NCI-H524 treated with DMSO at 0.1 percent for 48 hours (cell line): ENCODE data around the gene IRAG1.

ENCODE experiments used
- DNase-seq: peaks from one replicate; lab custom pipeline; 2025; lab: John Stamatoyannopoulos, UW

Gene IRAG1, protein sequence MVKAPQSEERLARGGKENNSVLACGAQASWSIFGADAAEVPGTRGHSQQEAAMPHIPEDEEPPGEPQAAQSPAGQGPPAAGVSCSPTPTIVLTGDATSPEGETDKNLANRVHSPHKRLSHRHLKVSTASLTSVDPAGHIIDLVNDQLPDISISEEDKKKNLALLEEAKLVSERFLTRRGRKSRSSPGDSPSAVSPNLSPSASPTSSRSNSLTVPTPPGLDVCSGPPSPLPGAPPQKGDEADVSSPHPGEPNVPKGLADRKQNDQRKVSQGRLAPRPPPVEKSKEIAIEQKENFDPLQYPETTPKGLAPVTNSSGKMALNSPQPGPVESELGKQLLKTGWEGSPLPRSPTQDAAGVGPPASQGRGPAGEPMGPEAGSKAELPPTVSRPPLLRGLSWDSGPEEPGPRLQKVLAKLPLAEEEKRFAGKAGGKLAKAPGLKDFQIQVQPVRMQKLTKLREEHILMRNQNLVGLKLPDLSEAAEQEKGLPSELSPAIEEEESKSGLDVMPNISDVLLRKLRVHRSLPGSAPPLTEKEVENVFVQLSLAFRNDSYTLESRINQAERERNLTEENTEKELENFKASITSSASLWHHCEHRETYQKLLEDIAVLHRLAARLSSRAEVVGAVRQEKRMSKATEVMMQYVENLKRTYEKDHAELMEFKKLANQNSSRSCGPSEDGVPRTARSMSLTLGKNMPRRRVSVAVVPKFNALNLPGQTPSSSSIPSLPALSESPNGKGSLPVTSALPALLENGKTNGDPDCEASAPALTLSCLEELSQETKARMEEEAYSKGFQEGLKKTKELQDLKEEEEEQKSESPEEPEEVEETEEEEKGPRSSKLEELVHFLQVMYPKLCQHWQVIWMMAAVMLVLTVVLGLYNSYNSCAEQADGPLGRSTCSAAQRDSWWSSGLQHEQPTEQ

DNA sequence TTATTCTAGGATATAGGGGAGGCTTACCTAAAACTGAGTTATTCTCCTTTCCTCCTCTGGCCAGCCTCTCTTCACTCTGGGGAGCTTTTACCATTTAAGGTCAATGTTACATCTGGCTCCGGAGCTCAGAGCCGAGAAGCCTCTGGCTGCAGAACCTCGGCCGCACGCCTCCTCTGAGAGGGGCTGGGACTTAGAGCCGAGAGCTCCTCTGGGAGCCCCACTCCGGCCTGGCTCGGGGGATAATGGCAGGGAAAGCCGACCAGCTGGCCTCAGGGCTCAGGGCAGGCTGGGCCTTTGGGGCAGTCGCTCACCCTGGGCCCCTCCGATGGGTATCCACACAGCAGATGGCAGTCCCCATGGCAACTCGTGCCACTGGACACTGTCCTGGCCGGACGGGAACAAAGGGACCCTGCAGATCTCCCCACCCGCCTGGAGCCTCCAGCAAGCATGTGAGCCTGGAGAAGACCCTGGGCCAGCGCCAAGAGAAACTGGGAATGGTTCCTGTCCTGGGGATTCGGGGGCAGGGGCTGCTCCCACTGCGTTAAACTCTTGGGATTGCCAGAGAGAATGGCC, at the start of gene IRAG1:
TSS of gene IRAG1 (minus strand) at position 247 of the 573 bp plus-strand sequence. CDS start at position 94, 153 bp downstream.
- DNase-seq: no peak

DNA sequence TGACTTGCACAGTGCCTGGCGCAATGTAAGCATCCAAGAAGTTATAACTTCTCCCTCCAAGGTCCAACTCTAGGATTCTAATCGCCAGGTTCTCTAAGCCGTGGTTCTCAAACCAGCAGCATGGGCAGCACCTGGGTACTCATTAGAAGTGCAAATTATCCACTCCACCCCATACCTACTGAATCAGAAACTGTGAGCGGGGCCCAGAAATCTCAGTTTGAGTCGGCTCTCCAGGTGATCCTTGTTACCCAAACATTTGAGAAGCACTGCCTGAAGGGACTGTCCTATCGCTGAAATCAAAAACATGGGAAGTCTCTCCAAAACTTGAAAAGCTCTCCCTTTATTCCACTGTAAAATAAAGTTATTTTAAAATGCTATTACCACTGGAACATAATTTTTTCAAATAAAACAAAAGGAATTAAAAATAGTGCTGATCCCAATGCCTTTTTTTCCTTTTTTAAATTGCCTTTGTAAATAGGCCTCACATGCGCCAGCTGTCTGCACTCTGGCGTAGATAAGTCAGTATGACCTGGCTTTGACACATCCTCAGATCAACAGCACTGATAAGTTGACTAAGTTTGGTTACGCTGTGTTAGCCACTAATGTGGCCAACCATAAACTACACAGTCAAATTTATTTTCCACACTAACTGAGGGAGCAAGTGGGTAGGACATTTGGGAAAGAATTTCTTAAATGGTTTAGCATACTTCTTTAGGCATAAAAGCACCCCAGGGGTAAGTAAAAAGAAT, 49.1 kb upstream of the IRAG1 start:
- no peak for DNase-seq

DNA sequence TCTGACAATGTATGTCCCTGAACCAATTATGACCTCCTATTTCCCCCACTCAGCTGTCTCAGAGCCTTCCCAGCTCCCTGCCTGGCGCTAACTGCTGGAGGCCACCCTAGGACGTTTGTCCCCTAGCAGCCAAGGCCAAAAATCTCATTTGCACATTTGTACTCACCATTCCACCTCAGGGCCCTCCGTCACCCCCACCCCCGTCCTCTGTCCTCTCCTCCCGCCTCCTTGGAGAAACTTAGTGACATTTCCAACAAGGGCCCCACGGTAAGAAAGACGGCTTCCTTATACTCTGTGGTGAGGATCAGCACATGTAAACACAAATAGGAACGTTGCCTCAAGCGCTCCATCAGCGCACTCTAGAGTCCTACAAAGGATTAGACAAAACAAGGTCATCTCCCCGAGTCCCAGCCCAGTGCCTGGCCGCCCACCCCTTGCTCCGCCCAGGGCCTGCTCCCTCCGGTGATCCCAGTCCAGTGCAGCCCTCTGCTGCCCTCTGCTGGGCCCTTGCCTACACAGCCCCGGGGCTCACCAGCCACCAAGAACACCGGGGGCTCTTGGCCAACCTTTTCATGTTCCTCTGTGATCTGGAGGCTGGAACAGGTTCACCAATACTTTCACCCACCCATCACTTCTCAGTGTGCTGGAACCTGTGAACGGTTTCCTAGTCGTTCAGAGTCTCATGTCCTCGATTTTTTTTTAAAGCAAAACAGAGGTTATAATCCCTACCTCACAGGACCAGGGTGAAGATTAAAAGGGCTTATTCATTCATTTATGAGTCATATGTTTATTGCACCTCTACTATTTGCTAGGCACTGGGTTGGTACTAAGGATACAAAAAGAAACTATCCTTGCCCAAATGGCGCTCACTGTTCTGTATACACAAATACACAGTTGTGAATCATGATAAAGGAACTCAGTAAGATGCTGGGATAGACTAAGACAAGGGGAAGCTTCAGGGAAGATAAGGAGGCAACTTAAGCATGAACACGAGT, 42.2 kb upstream of the IRAG1 start:
- DNase-seq: peak; percentile 61

DNA sequence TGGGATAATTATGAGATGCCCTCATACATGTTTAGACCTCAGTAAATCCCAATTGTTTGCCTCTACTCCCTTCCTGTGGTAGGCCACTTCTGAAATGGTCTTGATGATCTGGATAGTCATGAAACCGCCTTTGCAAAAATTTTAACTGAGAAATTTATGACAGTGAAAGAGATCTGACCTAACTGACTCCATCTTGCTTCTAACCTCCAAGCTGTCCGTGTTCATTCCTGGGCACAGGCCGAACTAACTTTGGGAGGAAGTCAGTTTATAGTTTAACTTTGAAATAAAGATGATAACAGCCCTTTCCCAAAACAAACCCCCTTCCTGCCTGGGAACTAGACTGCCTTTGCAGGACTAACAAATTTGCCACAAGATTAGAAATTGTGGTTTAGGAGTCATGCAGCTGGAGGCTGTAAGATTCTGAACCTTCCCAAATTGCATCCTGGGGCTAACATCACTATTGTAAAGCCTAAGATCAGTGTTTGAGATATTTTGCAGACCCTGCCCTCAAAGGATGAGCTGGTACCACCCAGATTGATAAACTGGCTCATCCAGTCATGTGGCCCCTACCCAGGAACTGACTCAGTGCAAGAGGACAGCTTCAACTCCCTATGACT, 37.6 kb upstream of the IRAG1 start:
- no peak for DNase-seq

DNA sequence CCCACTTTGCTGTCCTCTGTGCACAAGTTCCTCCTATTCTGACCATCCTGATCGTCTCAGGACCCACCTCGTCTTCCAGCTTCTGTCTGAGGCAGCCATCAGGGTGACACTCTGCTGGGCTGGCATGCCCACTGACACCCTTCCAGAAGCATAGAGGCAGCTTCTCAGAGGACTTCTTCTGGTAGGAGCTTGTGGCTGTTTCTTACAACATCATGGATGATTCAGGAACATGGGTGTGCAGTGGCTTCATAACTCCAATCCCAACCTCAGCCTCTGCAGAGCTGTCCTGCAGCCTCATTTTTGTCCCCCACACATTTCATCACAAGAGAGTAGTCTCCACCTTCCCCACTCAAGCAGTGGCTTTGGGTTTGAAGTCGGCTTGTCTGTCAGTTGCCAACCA, 36.6 kb upstream of the IRAG1 start:
- DNase-seq: no peak

DNA sequence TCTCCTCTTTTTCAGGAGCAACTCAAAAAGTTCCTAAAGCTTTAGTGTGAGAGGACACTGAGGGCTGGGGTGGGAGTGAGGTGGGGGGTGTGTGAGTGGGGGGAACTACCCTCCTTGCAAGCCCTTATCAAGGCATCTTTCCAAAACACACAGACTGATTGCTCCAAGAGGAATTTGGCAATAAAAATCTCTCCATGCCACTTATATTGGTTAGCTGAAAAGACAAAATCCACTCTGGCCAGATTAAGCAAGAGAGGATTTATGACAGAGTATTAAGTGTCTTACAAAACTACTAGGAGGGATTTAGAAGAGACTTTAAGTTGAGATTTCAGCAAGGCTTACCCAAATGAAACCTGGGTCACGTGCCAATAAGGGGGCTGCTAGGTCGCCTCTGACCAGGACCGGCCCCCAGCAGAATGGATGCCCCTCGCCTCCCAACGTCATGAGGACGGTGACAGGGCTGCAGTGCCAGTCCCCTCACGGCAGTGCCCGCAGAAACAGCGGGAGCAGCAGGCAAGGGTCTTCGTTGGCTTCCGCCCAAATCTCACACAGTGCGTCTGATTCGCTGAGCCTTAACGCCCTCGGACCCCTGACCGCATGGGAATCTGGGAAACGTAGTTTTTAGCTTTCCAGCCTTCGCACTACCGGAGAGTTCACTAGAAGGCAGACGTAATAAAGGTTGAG, 35.4 kb upstream of the IRAG1 start:
- peak; percentile 86 for DNase-seq

DNA sequence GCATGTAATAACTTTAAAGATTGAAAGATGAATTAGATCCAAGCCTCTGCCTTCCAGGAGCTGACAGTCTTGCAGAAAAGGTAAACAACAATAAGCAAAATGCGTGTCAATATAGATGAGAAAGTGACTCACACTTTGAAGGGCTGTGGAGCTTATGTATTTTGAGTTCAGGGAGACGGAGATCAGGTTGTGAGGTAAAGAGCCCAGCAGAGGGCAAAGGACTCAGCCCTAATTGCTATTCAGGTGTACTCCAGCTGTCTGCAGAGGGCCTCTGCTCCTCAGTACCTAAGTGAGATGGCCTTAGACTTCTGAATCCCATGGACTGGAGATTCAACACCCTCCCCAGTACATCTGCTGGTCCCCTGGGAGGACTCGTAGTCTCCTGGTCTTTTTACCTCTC, 34.6 kb upstream of the IRAG1 start:
- no peak for DNase-seq

DNA sequence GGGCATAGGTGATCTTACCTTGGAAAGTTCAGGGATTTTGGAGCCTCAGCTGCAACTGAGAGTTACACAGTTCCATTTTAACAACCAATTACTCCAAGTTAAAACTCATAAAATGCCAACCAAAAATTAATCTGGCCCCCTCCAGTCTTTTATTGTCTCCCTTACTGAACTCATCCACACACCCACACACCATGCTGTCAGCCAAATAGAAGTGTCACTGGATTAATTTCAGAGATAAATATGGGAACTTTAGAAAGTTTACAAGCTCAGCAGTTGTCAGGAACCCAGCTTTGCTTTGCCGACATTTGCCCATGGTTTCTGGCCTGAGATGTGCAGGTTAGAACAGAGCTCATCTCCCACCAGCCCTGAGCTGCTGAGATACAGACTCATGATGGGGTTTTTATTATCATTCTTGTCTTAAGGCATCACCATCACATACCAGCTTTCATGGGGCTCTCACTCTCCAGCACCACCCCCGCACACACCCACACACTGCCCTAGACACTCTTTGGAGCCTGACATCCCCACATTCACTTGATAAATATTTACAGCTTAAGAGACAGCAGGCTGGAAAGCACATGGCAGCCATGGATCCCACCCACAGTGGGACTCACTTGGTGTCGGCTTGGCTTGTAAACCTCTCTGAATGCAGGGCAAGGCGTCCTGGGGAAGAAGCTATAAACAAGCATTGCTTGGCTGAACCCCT, 33.7 kb upstream of the IRAG1 start:
- DNase-seq: no peak

DNA sequence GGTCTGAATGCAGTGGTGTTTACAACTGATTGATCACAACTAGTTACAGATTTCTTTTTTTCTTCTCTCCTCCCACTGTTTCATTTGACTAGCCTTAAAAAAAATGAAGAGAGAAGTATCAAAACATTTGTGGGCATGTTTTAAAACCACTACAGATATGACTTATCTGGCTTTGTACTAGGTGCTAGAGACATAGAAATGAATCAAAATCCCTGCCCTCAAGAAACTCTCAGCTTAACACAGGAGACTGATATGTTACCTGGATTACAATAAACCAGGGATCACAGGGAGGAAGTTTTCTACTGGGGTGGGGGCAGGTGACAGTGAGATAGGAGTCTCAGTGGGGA, 32.3 kb upstream of the IRAG1 start:
- no peak for DNase-seq

DNA sequence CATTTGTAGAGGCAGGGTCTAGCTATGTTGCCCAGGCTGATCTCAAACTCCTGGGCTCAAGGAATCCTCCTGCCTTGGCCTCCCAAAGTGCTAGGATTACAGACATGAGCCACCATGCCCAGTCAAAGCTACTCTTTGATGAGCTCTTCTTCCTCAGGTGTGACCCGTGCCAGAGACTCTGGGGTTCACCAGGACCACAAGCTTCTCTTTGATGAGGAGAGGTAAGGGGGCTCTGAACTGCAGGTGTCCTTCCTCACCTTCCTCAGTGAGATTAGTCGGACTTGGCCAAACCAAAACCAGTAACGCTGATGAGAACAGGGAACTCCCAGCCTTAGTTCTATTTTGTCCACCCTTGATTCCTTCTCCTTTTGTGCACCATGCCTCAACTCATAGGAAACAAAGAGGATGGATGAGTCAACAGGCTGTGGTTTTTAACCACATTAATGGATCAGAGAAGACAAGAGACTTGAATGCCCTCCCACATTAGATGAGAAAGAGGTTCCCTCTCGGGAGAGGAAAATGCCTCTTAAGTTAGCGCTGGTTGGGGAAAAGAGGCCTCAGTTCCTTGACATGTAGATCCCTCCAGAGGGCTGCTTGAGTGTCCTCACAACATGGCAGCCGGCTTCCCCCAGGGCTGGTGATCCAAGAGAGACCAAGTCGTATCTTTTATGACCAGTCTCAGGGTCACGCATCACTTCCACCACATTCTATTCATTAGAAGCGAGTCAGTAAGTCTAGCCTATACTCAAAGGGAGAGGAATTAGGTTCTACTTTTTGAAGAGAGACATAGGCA, 31.8 kb upstream of the IRAG1 start:
- DNase-seq: no peak

DNA sequence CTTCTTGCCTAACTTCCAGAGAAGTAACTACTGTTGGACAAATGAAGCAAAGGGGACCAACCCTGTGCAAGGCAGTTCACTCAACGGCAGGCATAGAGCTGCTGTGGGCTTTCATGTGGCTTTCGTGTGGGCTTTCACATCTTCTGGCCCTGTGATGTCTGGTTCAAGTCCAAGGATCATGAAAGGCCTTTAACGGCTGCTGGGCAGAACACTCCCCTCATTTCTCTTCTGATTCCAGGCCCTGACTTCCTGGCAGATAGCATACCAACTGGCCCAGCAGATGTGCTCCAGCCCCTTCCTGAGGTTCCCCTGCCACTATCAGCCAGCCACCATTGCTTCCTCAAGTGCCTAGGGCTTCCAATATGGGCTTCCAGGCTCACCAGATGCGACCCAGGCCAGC, 28.8 kb upstream of the IRAG1 start:
- no peak for DNase-seq

DNA sequence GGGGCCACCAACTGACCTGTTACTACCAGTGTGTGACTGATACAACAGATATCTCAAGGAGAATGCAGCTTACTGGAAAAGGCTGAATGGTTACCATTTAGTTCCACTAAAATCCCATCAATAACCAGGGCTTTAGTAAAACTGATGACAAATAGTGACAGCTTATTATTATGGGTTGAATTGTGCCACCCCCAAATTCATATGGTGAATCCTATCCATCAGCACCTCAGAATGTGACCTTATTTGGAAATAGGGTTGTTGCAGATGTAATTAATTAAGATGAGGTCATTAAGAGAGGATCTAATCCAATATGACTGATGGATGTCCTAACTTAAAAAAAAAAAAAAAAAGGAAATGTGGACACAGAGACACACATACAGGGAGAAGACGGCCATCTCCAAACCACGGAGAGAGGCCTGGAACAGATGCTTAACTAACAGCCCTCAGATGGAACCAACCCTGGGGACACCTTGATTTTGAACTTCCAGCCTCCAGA, 27.4 kb upstream of the IRAG1 start:
- no peak for DNase-seq

DNA sequence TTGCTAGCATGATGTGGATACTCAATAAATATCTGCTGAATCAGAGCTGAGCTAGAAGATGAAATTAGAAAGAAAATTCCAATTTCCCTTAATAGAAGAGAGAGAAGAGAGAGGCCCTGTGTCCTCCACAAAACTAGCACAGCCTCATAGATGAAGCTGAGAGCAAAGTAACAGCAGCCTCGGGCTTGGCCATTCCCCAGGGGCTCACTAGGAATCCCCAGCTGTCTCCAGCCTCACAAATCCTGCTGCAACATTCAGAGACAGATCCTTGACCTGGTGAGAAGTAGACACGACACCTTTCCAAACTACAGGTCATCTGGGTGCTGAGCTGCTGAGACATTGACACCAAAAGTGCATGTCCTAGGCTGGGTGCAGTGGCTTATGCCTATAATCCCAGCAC, 26.1 kb upstream of the IRAG1 start:
- no peak for DNase-seq

DNA sequence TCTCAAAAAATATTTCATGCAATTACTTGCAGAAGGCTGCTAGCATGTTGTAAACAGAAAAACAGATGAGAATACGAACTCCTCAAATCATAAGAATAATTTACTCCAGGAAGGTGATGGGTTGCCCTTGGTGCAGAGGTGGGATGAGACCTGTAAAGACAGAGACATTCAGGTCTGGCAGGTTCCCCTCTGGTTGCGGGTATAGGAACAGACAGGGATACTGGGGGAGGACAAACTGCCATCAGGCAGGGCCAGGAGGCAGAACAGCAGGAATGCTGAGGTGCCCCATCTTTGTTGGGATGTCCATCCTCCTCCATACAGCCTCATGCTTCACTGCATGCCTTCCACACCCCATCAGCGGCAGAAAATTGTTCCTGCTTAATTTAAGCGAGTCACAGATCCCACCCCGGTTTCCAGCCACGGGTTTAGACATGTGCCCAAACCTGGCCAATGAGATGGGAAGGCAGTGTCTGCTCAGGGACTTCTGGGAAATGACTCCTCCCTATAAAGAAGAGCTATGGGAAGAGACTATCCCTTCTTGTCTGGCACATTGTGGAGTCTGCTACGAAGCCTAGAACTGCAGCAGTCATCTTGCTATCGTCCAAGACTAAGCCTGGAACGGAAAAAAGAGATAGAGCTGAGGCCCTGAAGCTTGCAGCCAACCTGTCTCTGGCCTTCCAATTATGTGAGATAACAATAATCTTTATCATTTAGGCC, 23.1 kb upstream of the IRAG1 start:
- no peak for DNase-seq

DNA sequence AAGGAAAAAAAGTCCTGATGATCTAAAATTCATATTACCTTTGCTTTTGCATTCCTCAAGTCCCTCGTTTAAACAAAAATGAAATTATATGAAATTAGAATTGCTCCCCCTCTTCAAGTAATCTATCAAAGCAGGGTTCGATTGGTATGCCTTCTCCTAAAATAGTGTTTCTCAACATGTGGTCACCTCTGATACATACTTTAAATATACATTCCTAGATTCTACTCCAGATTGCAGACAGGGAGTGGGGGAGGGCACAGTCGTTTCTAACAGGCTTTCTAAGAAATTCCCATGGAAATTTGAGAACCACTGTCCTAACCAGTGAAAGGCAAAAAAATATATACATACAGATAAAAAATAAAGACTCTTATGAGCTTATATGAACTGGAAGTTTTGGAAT, 22.6 kb upstream of the IRAG1 start:
- no peak for DNase-seq

DNA sequence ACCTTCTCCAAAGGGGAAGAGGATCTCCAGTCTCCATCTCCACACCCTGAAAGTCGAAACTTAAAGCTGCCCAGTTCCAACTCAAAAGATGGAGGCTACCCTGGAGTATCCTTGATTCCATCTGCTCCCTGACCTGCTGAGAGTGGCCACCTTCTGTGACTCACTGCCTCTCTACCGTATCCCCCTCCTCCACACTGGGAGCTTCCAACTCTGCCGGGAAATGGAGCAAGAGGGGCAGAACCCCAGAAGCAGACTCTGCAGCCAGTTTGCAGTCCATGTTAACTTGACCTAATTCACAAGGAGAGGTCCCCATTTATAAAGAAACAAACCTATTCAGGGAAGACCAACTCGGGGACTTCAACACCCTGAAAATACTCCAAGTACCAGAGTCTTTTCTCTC, 22.0 kb upstream of the IRAG1 start:
- no peak for DNase-seq

DNA sequence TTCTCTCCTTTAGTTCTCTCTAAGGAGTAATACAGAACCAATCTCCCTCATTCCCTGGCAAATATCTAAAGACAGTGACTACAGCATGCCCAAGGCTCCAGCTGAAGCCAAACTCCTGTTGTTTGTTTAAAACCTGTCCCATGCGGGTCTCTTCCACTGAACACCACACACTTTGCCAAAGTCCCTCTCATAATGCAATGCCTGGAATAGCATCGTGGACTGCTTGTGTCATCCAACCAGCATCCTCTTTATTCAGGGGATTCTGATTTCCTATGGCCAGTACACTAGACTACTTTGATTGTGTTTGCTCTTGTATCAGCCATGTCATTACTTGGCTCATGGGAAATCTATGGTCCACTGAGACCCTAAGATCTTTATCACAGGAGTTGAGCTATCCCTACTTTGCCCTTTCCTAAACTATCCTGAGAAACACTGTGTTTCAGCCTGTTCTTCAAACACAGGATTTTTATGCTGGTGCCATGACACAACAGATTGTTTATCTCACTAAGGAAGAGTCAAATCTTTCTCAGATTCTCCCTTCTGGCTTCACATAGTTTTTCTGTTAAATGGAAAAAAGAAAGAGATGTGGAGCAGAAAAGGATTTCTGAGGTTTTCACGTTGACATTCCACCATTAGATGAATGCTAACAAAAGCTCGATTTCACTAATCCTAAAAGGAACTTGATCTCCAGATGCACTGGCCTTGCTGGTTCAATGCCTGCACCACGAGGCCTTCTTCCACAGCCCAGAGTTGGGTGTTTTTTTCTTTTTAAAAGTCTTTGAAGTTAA, 15.9 kb upstream of the IRAG1 start:
- no peak for DNase-seq
